Stimulated activated CD4-positive, alpha-beta T cell treated with anti-CD3 and anti-CD28 coated beads, Interleukin-15, amount 100 ng/mL, for 48 hours (primary cell): ENCODE measurements around the gene DYNLT1.
"Not testable (repeated sequence)": the region's sequence is repeated elsewhere in the genome, so short reads cannot be mapped to it uniquely, and the experiment has no call there.

Experiments
- DNase-seq, 2 donors: peaks; one replicate each; pipeline ENCODE4 v3.0.0-alpha.2; 2020; ENCODE audit warnings: low read depth in 2 of 2

The DYNLT1 gene

GRCh38 chr6:158642097-158642601 is 2.4 kb downstream of the DYNLT1 start:
- no peak for DNase-seq

- DNase-seq, result no peak
These were observed 4.0 kb downstream of the DYNLT1 start for GRCh38 chr6:158640519-158640918.

GRCh38 chr6:158639056-158639455 is 5.5 kb downstream of the DYNLT1 start:
- no peak for DNase-seq

- no peak for DNase-seq
These were observed 6.2 kb downstream of the DYNLT1 start for GRCh38 chr6:158638324-158638854.

- DNase-seq, result no peak
These were observed 7.8 kb downstream of the DYNLT1 start for GRCh38 chr6:158636778-158637177.

GRCh38 chr6:158635427-158636073 is 9.0 kb downstream of the DYNLT1 start:
- no peak for DNase-seq

- DNase-seq, result no peak
These were observed 9.7 kb downstream of the DYNLT1 start for GRCh38 chr6:158634695-158635426.

- DNase-seq, result no peak
These were observed 11.4 kb downstream of the DYNLT1 start for GRCh38 chr6:158633127-158633526.

- DNase-seq, result not testable (repeated sequence)
These were observed 11.9 kb downstream of the DYNLT1 start for GRCh38 chr6:158632538-158633119.

- DNase-seq, result no peak
These were observed 12.6 kb downstream of the DYNLT1 start for GRCh38 chr6:158631678-158632537.

GRCh38 chr6:158630938-158631616 is 13.5 kb downstream of the DYNLT1 start:
- DNase-seq, result no peak

GRCh38 chr6:158629367-158630221 is 14.9 kb downstream of the DYNLT1 start:
- DNase-seq, result no peak

- no peak for DNase-seq
These were observed 16.0 kb downstream of the DYNLT1 start for GRCh38 chr6:158628542-158628941.

- no peak for DNase-seq
These were observed 16.7 kb downstream of the DYNLT1 start for GRCh38 chr6:158627940-158628211.

- DNase-seq, result no peak
These were observed 17.2 kb downstream of the DYNLT1 start for GRCh38 chr6:158627168-158627939.

- no peak for DNase-seq
These were observed 18.0 kb downstream of the DYNLT1 start for GRCh38 chr6:158626360-158627167.

- DNase-seq, result no peak
These were observed 18.6 kb downstream of the DYNLT1 start for GRCh38 chr6:158625881-158626305.
